ENCODE measurements around the gene SPAG6. TPM values are rescaled to one million over a fixed set of nuclear protein-coding genes. Genes with fewer than 3 reads are reported as not detected.

The SPAG6 gene
- total RNA-seq, 4 donors from 2014 or later = 0.29 to 3.9 (median 0.49) TPM; not detected in 1

DNA sequence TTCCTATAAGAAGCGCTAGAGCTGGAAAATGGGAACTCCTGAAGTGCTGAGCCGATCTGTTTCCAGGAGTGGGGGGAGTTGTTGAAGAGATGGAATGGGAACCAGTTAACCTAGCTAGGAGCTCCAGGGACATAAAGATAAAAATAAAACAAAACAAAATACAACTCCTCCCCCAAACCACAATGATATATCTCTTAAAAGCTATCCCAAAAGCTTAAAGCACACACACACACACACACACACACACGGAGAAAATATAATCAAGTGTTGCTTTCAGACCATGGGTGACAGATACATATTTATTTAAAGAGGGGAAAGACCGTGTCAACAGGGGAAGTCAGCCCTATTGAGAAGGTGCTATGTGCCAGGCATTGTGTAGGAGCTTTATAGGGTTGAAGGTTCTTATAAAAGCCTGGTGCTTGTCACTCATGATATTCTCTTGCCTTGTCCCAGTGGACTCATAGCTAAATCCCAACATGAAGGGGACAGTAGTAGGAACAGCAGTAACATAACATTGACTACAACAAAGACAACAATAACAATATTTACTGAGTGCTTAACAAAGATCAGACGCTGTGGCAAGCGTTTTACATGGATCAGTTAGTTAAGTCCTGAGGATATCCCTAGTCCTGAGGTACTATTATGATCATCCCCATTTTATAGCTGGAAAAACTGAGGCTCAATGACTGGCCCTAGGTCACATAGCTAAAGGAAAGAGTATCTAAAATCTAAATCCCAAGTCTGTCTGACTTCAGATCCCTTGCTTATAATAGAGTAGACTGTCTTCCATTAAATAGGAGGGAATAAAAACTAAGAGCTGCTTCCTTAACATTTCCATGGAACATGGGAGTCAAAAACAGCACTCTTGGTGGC is 115.5 kb downstream of the SPAG6 start:
- Histone ChIP-seq H3K36me3 (no peaks in the 10 kb centered on the region), H3K9me3 (no peaks in the 10 kb centered on the region), H3K4me3 (no peak overlapping the region), H3K27me3 (no peaks in the 10 kb centered on the region), H3K4me1 (no peaks in the 10 kb centered on the region), H3K27ac (no peak overlapping the region)
- intact Hi-C loops (cut with DNase I; ENCODE audit: low total_unique reads) = no loop called here
- no peak for DNase-seq
- TF ChIP-seq POLR2A (IDR thresholded peaks at IDR 0.05) = no peak
- TF ChIP-seq, protein P1, sequence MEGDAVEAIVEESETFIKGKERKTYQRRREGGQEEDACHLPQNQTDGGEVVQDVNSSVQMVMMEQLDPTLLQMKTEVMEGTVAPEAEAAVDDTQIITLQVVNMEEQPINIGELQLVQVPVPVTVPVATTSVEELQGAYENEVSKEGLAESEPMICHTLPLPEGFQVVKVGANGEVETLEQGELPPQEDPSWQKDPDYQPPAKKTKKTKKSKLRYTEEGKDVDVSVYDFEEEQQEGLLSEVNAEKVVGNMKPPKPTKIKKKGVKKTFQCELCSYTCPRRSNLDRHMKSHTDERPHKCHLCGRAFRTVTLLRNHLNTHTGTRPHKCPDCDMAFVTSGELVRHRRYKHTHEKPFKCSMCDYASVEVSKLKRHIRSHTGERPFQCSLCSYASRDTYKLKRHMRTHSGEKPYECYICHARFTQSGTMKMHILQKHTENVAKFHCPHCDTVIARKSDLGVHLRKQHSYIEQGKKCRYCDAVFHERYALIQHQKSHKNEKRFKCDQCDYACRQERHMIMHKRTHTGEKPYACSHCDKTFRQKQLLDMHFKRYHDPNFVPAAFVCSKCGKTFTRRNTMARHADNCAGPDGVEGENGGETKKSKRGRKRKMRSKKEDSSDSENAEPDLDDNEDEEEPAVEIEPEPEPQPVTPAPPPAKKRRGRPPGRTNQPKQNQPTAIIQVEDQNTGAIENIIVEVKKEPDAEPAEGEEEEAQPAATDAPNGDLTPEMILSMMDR (IDR thresholded peaks at IDR 0.05) = no peak

DNA sequence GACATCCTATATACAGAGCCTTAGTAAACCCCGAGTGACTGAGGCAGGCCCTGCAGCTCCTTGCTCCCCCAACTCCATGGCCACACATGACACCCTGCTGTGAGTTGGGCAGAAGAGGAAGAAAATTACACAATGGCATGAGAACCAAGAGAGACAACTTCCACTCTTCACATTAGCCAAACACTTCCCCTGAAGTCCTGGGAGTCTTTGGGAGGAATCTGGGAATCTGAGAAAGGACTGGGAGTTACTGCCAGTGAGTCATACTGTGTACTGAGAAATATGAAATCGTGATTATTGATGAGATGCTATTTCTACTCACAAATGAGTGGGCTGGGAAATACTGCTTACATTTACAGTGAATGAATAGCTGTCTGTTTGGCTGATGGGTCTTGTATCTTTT is 116.6 kb downstream of the SPAG6 start:
- no peak overlapping the region for H3K4me3 ChIP-seq
- H3K9me3 ChIP-seq = no peaks in the 10 kb centered on the region
- no peaks in the 10 kb centered on the region for H3K4me1 ChIP-seq
- no peak for TF ChIP-seq POLR2A (IDR thresholded peaks at IDR 0.05)
- TF ChIP-seq, protein P1 (IDR thresholded peaks at IDR 0.05) = no peak
- no peaks in the 10 kb centered on the region for H3K36me3 ChIP-seq
- intact Hi-C loops (cut with DNase I; ENCODE audit: low total_unique reads) = no loop called here
- H3K27ac ChIP-seq = no peak overlapping the region
- DNase-seq = no peak
- H3K27me3 ChIP-seq = no peaks in the 10 kb centered on the region

DNA sequence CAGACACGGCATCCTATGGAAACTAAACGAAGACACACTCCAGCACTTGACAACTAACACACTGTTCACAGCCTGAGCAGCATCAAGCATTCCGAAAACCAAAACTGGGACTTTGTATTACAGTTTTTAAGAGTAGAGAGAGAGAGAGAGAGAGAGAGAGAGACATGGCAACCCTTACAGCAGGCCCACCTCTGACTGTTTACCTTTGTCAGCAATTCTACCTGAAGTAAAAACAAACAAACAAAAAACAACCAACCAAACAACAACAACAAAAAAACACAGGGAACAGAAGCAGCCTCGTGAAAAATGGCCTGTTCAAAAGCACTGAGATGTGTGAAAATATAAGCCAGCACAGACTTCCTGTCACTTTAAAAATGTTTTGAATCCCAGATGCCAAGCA is 118.0 kb downstream of the SPAG6 start:
- intact Hi-C loops (cut with DNase I; ENCODE audit: low total_unique reads) = no loop called here
- Histone ChIP-seq H3K36me3 (no peaks in the 10 kb centered on the region), H3K9me3 (no peaks in the 10 kb centered on the region), H3K4me1 (no peaks in the 10 kb centered on the region), H3K27ac (no peak overlapping the region), H3K27me3 (no peaks in the 10 kb centered on the region), H3K4me3 (no peak overlapping the region)
- DNase-seq = no peak
- TF ChIP-seq, protein P1 (IDR thresholded peaks at IDR 0.05) = no peak
- TF ChIP-seq POLR2A (IDR thresholded peaks at IDR 0.05) = no peak

GRCh38 chr10:22464966-22465629 is 119.8 kb downstream of the SPAG6 start:
- H3K9me3 ChIP-seq = no peaks in the 10 kb centered on the region
- TF ChIP-seq, protein P1 (IDR thresholded peaks at IDR 0.05) = no peak
- TF ChIP-seq POLR2A (IDR thresholded peaks at IDR 0.05) = no peak
- H3K4me3 ChIP-seq = no peak overlapping the region
- H3K36me3 ChIP-seq = no peaks in the 10 kb centered on the region
- DNase-seq = no peak
- intact Hi-C loops (cut with DNase I; ENCODE audit: low total_unique reads) = no loop called here
- H3K4me1 ChIP-seq = no peaks in the 10 kb centered on the region
- no peaks in the 10 kb centered on the region for H3K27me3 ChIP-seq
- H3K27ac ChIP-seq = no peak overlapping the region

- intact Hi-C loops (cut with DNase I; ENCODE audit: low total_unique reads) = no loop called here
- DNase-seq = no peak
Measured at GRCh38 chr10:22466763-22467334, 121.6 kb downstream of the SPAG6 start.

More at GRCh38 chr10:22466763-22467334, 121.6 kb downstream of the SPAG6 start:
- no peak for TF ChIP-seq POLR2A (IDR thresholded peaks at IDR 0.05)
- TF ChIP-seq, protein P1 (IDR thresholded peaks at IDR 0.05) = no peak
- no peak overlapping the region for H3K27ac ChIP-seq
- no peaks in the 10 kb centered on the region for H3K27me3 ChIP-seq
- H3K4me1 ChIP-seq = no peaks in the 10 kb centered on the region
- H3K9me3 ChIP-seq = no peaks in the 10 kb centered on the region
- no peaks in the 10 kb centered on the region for H3K36me3 ChIP-seq
- no peak overlapping the region for H3K4me3 ChIP-seq

All from uterus (tissue), 4 donors.